ENCODE measurements around the gene OR4D10. TPM values are rescaled to one million over a fixed set of nuclear protein-coding genes. Genes with fewer than 3 reads are reported as not detected.

Gene OR4D10
- total RNA-seq, 1 experiment from 2014 or later, result not detected

- H3K4me2 ChIP-seq (ENCODE audit: low read length), result no peak overlapping the region
- DNase-seq (ENCODE audit: low read depth, low spot score) (no peak), ATAC-seq (no peak)
- BruUV-seq (replicated peaks), result no TSS peak
- H3K27me3 ChIP-seq (ENCODE audit: insufficient read depth, low read length), result no peaks in the 10 kb centered on the region
- no peaks in the 10 kb centered on the region for H3K36me3 ChIP-seq (ENCODE audit: control insufficient read depth in 1 of 2, insufficient read depth in 2 of 2, low read length in 2 of 2)
- ChIA-PET CTCF (no interaction called here), RAD21 (ENCODE audit: low non-redundant PET in 1 of 2, low total read pairs in 2 of 2, uncharacterized antibody in 2 of 2, unreplicated experiment in 2 of 2) (no interaction called here), POLR2A (no interaction called here)
- H3K9me3 ChIP-seq (ENCODE audit: control insufficient read depth in 1 of 2, insufficient read depth in 1 of 2, low read depth in 1 of 2, low read length in 2 of 2), result no peaks in the 10 kb centered on the region
- no peak overlapping the region for H2AFZ ChIP-seq (ENCODE audit: low read depth, low read length, poor library complexity, severe bottlenecking)
- H3K27ac ChIP-seq (ENCODE audit: low read depth, low read length), result no peak overlapping the region
- H3K4me3 ChIP-seq (replicated peaks in 1 of 2; ENCODE audit: low read depth in 1 of 2, low read length in 2 of 2), result no peak overlapping the region
- no peaks in the 10 kb centered on the region for H3K79me2 ChIP-seq (ENCODE audit: insufficient read depth, low read length)
- no peaks in the 10 kb centered on the region for H4K20me1 ChIP-seq (ENCODE audit: insufficient read depth)
- H3K9me2 ChIP-seq (ENCODE audit: insufficient read depth), result no peaks in the 10 kb centered on the region
- H3K4me1 ChIP-seq (ENCODE audit: control insufficient read depth in 1 of 2, insufficient read depth in 2 of 2, low read length in 2 of 2), result no peaks in the 10 kb centered on the region
- H3K9ac ChIP-seq (ENCODE audit: low read length), result no peak overlapping the region
- TF ChIP-seq RAD21 (IDR thresholded peaks at IDR 0.05; ENCODE audit: low read depth) (no peak), CEBPB (IDR thresholded peaks at IDR 0.05; ENCODE audit: low read depth) (no peak), POLR2AphosphoS5 (IDR thresholded peaks at IDR 0.05; ENCODE audit: low read depth, low read length) (no peak), EZH2phosphoT487 (IDR thresholded peaks at IDR 0.05; ENCODE audit: borderline replicate concordance) (no peak)
- intact Hi-C loops (cut with micrococcal nuclease), result loop anchor here (5.0 kb wide), 1 partner anchor 34 kb away; no protein-coding TSS in a partner anchor
Observed at GRCh38 chr11:59448484-59448883, 24.6 kb upstream of the OR4D10 start.

GRCh38 chr11:59456661-59457060 lies 16.5 kb upstream of the OR4D10 start, which contains the start of gene OR4D6:
Gene OR4D6 (plus strand): TSS chr11:59456961. CDS start chr11:59456961, 0 bp downstream.
- CTCF ChIA-PET, result no interaction called here
- RAD21 ChIA-PET (ENCODE audit: low non-redundant PET in 1 of 2, low total read pairs in 2 of 2, uncharacterized antibody in 2 of 2, unreplicated experiment in 2 of 2), result no interaction called here
- no peak for ATAC-seq
- Histone ChIP-seq H4K20me1 (ENCODE audit: insufficient read depth) (no peaks in the 10 kb centered on the region), H3K4me1 (ENCODE audit: control insufficient read depth in 1 of 2, insufficient read depth in 2 of 2, low read length in 2 of 2) (no peaks in the 10 kb centered on the region), H2AFZ (ENCODE audit: low read depth, low read length, poor library complexity, severe bottlenecking) (no peak within 1 kb of the TSS), H3K27ac (ENCODE audit: low read depth, low read length) (no peak within 1 kb of the TSS), H3K9ac (ENCODE audit: low read length) (no peak within 1 kb of the TSS), H3K36me3 (ENCODE audit: control insufficient read depth in 1 of 2, insufficient read depth in 2 of 2, low read length in 2 of 2) (no peaks in the 10 kb centered on the region), H3K27me3 (ENCODE audit: insufficient read depth, low read length) (no peaks in the 10 kb centered on the region), H3K79me2 (ENCODE audit: insufficient read depth, low read length) (no peaks in the 10 kb centered on the region), H3K4me2 (ENCODE audit: low read length) (no peak within 1 kb of the TSS), H3K4me3 (replicated peaks in 1 of 2; ENCODE audit: low read depth in 1 of 2, low read length in 2 of 2) (no peak within 1 kb of the TSS), H3K9me3 (ENCODE audit: control insufficient read depth in 1 of 2, insufficient read depth in 1 of 2, low read depth in 1 of 2, low read length in 2 of 2) (no peaks in the 10 kb centered on the region), H3K9me2 (ENCODE audit: insufficient read depth) (no peaks in the 10 kb centered on the region)
- TF ChIP-seq CTCF (IDR thresholded peaks at IDR 0.05 in 2 of 3, conservative IDR thresholded peaks at IDR 0.05 in 1 of 3; ENCODE audit: borderline replicate concordance in 1 of 3, insufficient read depth in 1 of 3, low read depth in 2 of 3, low read length in 2 of 3), result no peak
- no peak for TF ChIP-seq YY1 (IDR thresholded peaks at IDR 0.05; ENCODE audit: extremely low read depth, insufficient replicate concordance, low read depth, low read length)
- no peak for TF ChIP-seq POLR2A (IDR thresholded peaks at IDR 0.05; ENCODE audit: borderline replicate concordance, extremely low read depth, insufficient read depth, insufficient read length)
- TF ChIP-seq FOSL1 (IDR thresholded peaks at IDR 0.05; ENCODE audit: low read depth), result no peak
- TF ChIP-seq SP1 (IDR thresholded peaks at IDR 0.05; ENCODE audit: low read depth), result no peak
- no peak for TF ChIP-seq TCF7L2 (IDR thresholded peaks at IDR 0.05; ENCODE audit: borderline replicate concordance, extremely low read depth, insufficient read depth, insufficient read length)
- no peak for TF ChIP-seq ZFX (IDR thresholded peaks at IDR 0.05)
- no peak for TF ChIP-seq MAX (IDR thresholded peaks at IDR 0.05)
- TF ChIP-seq ATF3 (IDR thresholded peaks at IDR 0.05), result no peak
- no peak for TF ChIP-seq CEBPB (IDR thresholded peaks at IDR 0.05; ENCODE audit: low read depth)
- TF ChIP-seq RAD21 (IDR thresholded peaks at IDR 0.05; ENCODE audit: low read depth), result no peak
- TF ChIP-seq JUND (IDR thresholded peaks at IDR 0.05), result no peak
- TF ChIP-seq EZH2phosphoT487 (IDR thresholded peaks at IDR 0.05; ENCODE audit: borderline replicate concordance), result no peak
- TF ChIP-seq EGR1 (IDR thresholded peaks at IDR 0.05; ENCODE audit: low read depth), result no peak
- no peak for TF ChIP-seq ELF1 (IDR thresholded peaks at IDR 0.05; ENCODE audit: borderline replicate concordance, low read depth)
- POLR2A ChIA-PET, result no interaction called here
- intact Hi-C loops (cut with micrococcal nuclease), result no loop called here
- BruUV-seq (replicated peaks), result no TSS peak
- DNase-seq (ENCODE audit: low read depth, low spot score), result no peak
